Liver (tissue), 3 donors: ENCODE results near the gene YIPF1.

Source experiments
- CTCF ChIP-seq: fragments of 150-350 bp; IDR thresholded peaks from 2 replicates; pipeline ENCODE4 v1.5.1; 2017; ENCODE audit warnings: improper control_type of control experiment, low read depth, low read length; ENCODE audit not compliant: missing input control
- EGR1 ChIP-seq, 2 donors: IDR thresholded peaks; 2 replicates each; pipeline ENCODE4 v1.6.1; 2016 to 2018; ENCODE audit warnings: antibody characterized with exemption in 2 of 2, low read depth in 2 of 2
- MAX ChIP-seq: IDR thresholded peaks from 2 replicates; pipeline ENCODE4 v1.6.1; 2016; ENCODE audit warnings: antibody characterized with exemption
- RAD21 ChIP-seq, 2 donors: IDR thresholded peaks; 2 replicates each; pipeline ENCODE4 v1.6.1; 2016; ENCODE audit warnings: antibody characterized with exemption in 2 of 2, mild to moderate bottlenecking in 2 of 2
- TAF1 ChIP-seq: conservative IDR thresholded peaks from 2 replicates; pipeline ENCODE4 v1.6.1; 2016; ENCODE audit warnings: antibody characterized with exemption, mild to moderate bottlenecking
- YY1 ChIP-seq: IDR thresholded peaks from 2 replicates; pipeline ENCODE4 v1.6.1; 2016; ENCODE audit warnings: antibody characterized with exemption, mild to moderate bottlenecking
- donor health status: healthy.
- donor health status: healthy.

- no peak for TF ChIP-seq RAD21 (IDR thresholded peaks at IDR 0.05)
- TF ChIP-seq CTCF, result no peak
- TF ChIP-seq MAX, result no peak
- no peak for TF ChIP-seq TAF1
- no peak for TF ChIP-seq YY1
- TF ChIP-seq EGR1 (IDR thresholded peaks at IDR 0.05; ENCODE audit: low read depth in 2 of 2), result no peak
These were observed 916 bp downstream of the YIPF1 start for GRCh38 chr1:53888681-53889080.
